Upper lobe of right lung (tissue), 1 donor: ENCODE results near the gene PRSS38. TPM values are rescaled to one million over a fixed set of nuclear protein-coding genes. Genes with fewer than 3 reads are reported as not detected.
A peak's percentile ranks its signal among the peaks of the same experiment; 100 is the strongest.

Experiments
- ATAC-seq: fragments of 200-7000 bp; cut with Tn5 transposase; one replicate; pipeline ENCODE4 v1.9.1; 2020; ENCODE audit warnings: mild to moderate bottlenecking, moderate library complexity
- DNase-seq: peaks from one replicate; pipeline ENCODE4 v3.0.0-alpha.2; 2020
- H3K27ac ChIP-seq: fragments of 200-600 bp; one replicate; pipeline ENCODE4 v1.8.0; 2022
- H3K27me3 ChIP-seq: fragments of 200-600 bp; one replicate; pipeline ENCODE4 v1.8.0; 2022; ENCODE audit warnings: mild to moderate bottlenecking
- H3K36me3 ChIP-seq: fragments of 200-600 bp; one replicate; pipeline ENCODE4 v1.8.0; 2022
- H3K4me1 ChIP-seq: fragments of 200-600 bp; one replicate; pipeline ENCODE4 v1.8.0; 2022
- H3K4me3 ChIP-seq: fragments of 200-600 bp; one replicate; pipeline ENCODE4 v1.8.0; 2022; ENCODE audit warnings: mild to moderate bottlenecking
- H3K9me3 ChIP-seq: fragments of 200-600 bp; one replicate; pipeline ENCODE4 v1.8.0; 2022
- intact Hi-C: fragments of 100-400 bp; cut with DNase I; formaldehyde crosslinking; loops from one replicate; pipeline ENCODE4 v1.11.0; 2022
- total RNA-seq: library from RNA; stranded (reverse); fragmentation: NEBNext Ultra II Directional; extraction: Animal tissue kit (Norgen Biotek cat#: 25700); gene quantifications from one replicate; pipeline ENCODE4 v1.2.1, GENCODE V29; 2021
- TF ChIP-seq, protein P1 (sequence below): fragments of 200-600 bp; IDR thresholded peaks from one replicate; pipeline ENCODE4 v1.8.0; 2022; ENCODE audit warnings: antibody characterized with exemption
- donor health status: DM: no; HTN: yes; CAD: no; lungs with severe emphysema.

The PRSS38 gene
- total RNA-seq, 1 donor from 2014 or later: not detected

DNA sequence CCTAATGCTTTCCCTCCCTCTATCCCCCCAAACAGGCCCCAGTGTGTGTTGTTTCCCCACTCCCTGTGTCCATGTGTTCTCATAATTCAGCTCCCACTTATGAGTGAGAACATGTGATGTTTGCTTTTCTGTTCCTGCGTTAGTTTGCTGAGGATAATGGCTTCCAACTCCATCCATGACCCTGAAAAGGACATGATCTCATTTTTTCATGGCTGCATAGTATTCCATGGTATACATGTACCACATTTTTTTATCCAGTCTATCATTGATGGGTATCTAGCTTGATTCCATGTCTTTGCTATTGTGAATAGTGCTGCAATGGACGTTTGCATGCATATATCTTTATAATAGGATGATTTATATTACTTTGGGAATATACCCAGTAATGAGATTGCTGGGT lies 8.7 kb downstream of the PRSS38 start:
- no peak overlapping the region for H3K4me3 ChIP-seq
- H3K27ac ChIP-seq: no peak overlapping the region
- no peaks in the 10 kb centered on the region for H3K27me3 ChIP-seq
- TF ChIP-seq, protein P1, sequence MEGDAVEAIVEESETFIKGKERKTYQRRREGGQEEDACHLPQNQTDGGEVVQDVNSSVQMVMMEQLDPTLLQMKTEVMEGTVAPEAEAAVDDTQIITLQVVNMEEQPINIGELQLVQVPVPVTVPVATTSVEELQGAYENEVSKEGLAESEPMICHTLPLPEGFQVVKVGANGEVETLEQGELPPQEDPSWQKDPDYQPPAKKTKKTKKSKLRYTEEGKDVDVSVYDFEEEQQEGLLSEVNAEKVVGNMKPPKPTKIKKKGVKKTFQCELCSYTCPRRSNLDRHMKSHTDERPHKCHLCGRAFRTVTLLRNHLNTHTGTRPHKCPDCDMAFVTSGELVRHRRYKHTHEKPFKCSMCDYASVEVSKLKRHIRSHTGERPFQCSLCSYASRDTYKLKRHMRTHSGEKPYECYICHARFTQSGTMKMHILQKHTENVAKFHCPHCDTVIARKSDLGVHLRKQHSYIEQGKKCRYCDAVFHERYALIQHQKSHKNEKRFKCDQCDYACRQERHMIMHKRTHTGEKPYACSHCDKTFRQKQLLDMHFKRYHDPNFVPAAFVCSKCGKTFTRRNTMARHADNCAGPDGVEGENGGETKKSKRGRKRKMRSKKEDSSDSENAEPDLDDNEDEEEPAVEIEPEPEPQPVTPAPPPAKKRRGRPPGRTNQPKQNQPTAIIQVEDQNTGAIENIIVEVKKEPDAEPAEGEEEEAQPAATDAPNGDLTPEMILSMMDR: no peak
- no peaks in the 10 kb centered on the region for H3K4me1 ChIP-seq
- DNase-seq (no peak), ATAC-seq (no peak)
- peaks cover 5% of the 10 kb centered on the region for H3K9me3 ChIP-seq
- intact Hi-C loops: no loop called here
- no peaks in the 10 kb centered on the region for H3K36me3 ChIP-seq

DNA sequence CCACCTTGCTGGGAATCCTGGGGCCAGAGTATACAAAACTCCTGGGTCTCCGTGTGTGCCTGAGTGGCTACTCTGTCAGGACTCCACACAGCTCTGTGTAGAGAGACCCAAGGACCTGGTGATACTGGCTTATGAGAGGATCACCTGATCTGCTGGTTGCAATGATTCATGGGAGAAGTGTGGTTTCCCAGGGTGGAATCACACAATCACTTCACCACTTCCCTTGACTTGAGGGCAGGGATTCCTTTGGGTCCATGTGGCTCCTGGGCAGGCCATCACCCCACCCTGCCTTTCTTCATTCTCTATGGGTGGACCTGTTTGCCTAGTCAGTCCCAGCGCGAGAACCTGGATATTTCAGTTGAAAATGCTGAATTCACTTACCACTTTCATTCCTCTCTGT lies 13.3 kb downstream of the PRSS38 start:
- DNase-seq (no peak), ATAC-seq (no peak)
- intact Hi-C loops: no loop called here
- Histone ChIP-seq H3K4me1 (no peaks in the 10 kb centered on the region), H3K4me3 (no peak overlapping the region), H3K27ac (no peak overlapping the region), H3K9me3 (no peaks in the 10 kb centered on the region), H3K27me3 (no peaks in the 10 kb centered on the region), H3K36me3 (no peaks in the 10 kb centered on the region)
- TF ChIP-seq, protein P1: no peak

DNA sequence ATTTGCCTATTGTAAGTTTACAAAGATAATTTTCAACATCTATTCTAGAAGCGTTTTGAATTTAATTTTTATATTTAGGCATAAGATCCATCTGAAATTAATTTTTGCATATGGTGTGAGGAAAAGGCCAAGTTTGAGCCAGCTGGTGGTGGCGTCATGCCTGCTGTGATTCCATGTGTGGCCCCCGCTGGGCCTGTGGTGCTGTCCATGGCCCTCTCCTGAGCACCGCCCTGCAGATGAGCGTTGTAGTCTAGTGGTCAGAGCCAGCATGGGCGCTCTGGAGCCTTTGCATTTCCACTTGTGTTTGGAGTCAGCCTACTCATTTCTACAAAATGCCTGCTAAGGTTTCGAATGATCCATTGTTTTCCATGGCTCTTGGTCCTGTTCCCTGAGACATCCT lies 22.7 kb downstream of the PRSS38 start:
- no peaks in the 10 kb centered on the region for H3K27me3 ChIP-seq
- H3K27ac ChIP-seq: no peak overlapping the region
- ATAC-seq (no peak), DNase-seq (no peak)
- no peaks in the 10 kb centered on the region for H3K9me3 ChIP-seq
- no peak overlapping the region for H3K4me3 ChIP-seq
- TF ChIP-seq, protein P1: no peak
- no peaks in the 10 kb centered on the region for H3K4me1 ChIP-seq
- H3K36me3 ChIP-seq: no peaks in the 10 kb centered on the region
- intact Hi-C loops: no loop called here

DNA sequence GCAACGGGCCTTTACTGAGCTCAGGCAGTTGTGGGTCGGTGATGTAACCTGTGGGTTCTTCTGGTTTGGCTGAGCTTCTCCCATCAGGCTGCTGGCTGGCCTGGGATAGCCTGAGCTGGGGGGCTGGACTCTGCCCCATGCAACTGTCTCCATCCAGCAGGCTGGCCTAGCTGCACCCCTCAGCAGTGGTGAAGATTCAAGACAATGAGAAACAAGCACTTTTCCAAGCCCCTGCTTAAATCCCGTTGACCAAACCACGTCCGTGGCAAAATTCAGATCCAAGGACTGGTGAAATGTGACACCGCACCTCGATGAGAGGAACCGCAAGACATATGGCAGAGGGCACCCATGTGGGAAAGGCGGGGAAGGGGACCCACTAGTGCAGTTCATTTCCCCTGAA lies 25.6 kb downstream of the PRSS38 start:
- Histone ChIP-seq H3K27me3 (peaks cover 5% of the 10 kb centered on the region), H3K4me3 (no peak overlapping the region), H3K27ac (no peak overlapping the region), H3K4me1 (no peaks in the 10 kb centered on the region), H3K36me3 (no peaks in the 10 kb centered on the region), H3K9me3 (no peaks in the 10 kb centered on the region)
- intact Hi-C loops: no loop called here
- ATAC-seq (no peak), DNase-seq (no peak)
- TF ChIP-seq, protein P1: no peak

DNA sequence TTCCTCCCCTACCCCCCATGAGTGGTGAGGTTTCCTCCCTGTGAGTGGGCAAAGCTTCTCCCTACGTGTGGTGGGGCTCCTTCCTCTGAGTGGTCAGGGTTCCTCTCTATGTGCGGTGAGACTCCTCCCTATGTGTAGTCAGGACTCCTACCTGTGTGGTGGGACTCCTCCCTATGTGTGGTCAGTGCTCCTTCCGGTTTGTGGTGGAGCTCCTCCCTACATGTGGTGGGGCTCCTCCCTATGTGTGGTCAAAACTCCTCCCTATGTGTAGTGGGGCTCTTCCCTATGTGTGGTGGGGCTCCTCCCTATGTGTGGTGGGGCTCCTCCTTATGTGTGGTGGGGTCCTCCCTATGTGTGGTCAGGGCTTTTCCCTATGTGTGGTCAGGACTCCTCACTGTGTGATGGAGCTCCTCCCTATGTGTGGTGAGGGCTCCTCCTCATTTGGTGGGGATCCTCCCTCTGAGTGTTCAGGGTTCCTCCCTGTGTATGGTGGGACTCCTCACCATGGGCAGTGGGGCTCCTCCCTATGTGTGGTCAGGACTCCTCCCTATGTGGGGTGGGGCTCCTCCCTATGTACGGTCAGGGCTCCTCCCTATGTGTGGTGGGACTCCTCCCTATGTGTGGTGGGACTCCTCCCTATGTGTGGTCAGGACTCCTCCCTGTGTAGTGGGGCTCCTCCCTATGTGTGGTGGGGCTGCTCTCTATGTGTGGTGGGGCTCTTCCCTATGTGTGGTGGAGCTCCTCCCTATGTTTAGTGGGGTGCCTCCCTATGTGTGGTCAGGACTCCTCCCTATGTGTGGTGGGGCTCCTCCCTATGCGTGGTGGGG lies 29.1 kb downstream of the PRSS38 start:
- no peak for DNase-seq
- TF ChIP-seq, protein P1: no peak
- H3K4me3 ChIP-seq: no peak overlapping the region
- intact Hi-C loops: no loop called here
- H3K27ac ChIP-seq: no peak overlapping the region
- peak; percentile 13 for ATAC-seq
- no peaks in the 10 kb centered on the region for H3K4me1 ChIP-seq
- H3K9me3 ChIP-seq: no peaks in the 10 kb centered on the region
- peaks cover 5% of the 10 kb centered on the region for H3K27me3 ChIP-seq
- no peaks in the 10 kb centered on the region for H3K36me3 ChIP-seq

DNA sequence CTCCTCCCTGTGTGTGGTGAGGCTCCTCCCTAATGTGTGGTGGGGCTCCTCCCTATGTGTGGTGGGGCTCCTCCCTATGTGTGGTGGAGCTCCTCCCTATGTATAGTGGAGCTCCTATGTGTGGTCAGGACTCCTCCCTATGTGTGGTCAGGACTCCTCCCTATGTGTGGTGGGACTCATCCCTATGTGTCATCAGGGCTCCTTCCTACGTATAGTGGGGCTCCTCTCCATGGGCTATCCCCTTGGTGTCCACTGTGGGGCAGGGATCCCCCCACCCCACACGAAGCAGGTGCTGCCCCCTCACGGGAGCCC lies 29.6 kb downstream of the PRSS38 start:
- H3K27me3 ChIP-seq: peaks cover 5% of the 10 kb centered on the region
- peak; percentile 25 for ATAC-seq
- H3K27ac ChIP-seq: no peak overlapping the region
- intact Hi-C loops: no loop called here
- no peaks in the 10 kb centered on the region for H3K4me1 ChIP-seq
- no peak for DNase-seq
- H3K36me3 ChIP-seq: no peaks in the 10 kb centered on the region
- TF ChIP-seq, protein P1: no peak
- no peaks in the 10 kb centered on the region for H3K9me3 ChIP-seq
- H3K4me3 ChIP-seq: no peak overlapping the region
